Astrocyte (in vitro differentiated cells and primary cell): ENCODE measurements around the gene PPARG. TPM values are rescaled to one million over a fixed set of nuclear protein-coding genes. Genes with fewer than 3 reads are reported as not detected.

Experiments
- DNase-seq: peaks from one replicate; pipeline ENCODE4 v3.0.0-alpha.2; 2010; ENCODE audit warnings: low read depth
- FAIRE-seq: peaks from 2 replicates; lab custom pipeline; 2011; peaks lifted over from hg19 to GRCh38; lab: Jason Lieb, UNC
- H2AFZ ChIP-seq: 2 replicates; pipeline ENCODE4 v1.6.0; 2012; ENCODE audit warnings: low read depth, low read length, inconsistent platforms
- H3K27ac ChIP-seq: 2 replicates; pipeline ENCODE4 v1.5.1; 2011; ENCODE audit warnings: low read depth, low read length, inconsistent platforms
- H3K27me3 ChIP-seq: 2 replicates; pipeline ENCODE4 v1.6.0; 2011; ENCODE audit warnings: low read length, inconsistent platforms; ENCODE audit not compliant: insufficient read depth
- H3K36me3 ChIP-seq: 2 replicates; pipeline ENCODE4 v1.5.1; 2011; ENCODE audit warnings: low read length, inconsistent platforms; ENCODE audit not compliant: insufficient read depth
- H3K4me1 ChIP-seq: 2 replicates; pipeline ENCODE4 v1.5.1; 2011; ENCODE audit warnings: low read length, inconsistent platforms; ENCODE audit not compliant: insufficient read depth
- H3K4me2 ChIP-seq: 2 replicates; pipeline ENCODE4 v1.6.0; 2012; ENCODE audit warnings: low read length, inconsistent platforms
- H3K4me3 ChIP-seq: 2 replicates; pipeline ENCODE4 v1.5.1; 2011; ENCODE audit warnings: low read depth, mild to moderate bottlenecking, low read length, inconsistent platforms; ENCODE audit not compliant: insufficient read depth
- H3K79me2 ChIP-seq: 2 replicates; pipeline ENCODE4 v1.6.0; 2012; ENCODE audit warnings: mild to moderate bottlenecking, low read length, inconsistent platforms; ENCODE audit not compliant: insufficient read depth
- H3K9ac ChIP-seq: 2 replicates; pipeline ENCODE4 v1.6.0; 2012; ENCODE audit warnings: mild to moderate bottlenecking, low read length, inconsistent platforms
- H3K9me3 ChIP-seq: 2 replicates; pipeline ENCODE4 v1.5.1; 2012; ENCODE audit warnings: low read depth, mild to moderate bottlenecking, low read length, inconsistent platforms; ENCODE audit not compliant: insufficient read depth
- H4K20me1 ChIP-seq: 2 replicates; pipeline ENCODE4 v1.6.0; 2012; ENCODE audit warnings: low read length, inconsistent platforms; ENCODE audit not compliant: insufficient read depth
- H3K27ac Mint-ChIP-seq: one replicate; pipeline ENCODE4 v1.8.0; 2021; ENCODE audit warnings: mild to moderate bottlenecking, mixed read lengths; ENCODE audit not compliant: unreplicated experiment
- H3K27me3 Mint-ChIP-seq: one replicate; pipeline ENCODE4 v1.8.0; 2021; ENCODE audit warnings: low read depth, mixed read lengths; ENCODE audit not compliant: unreplicated experiment
- H3K36me3 Mint-ChIP-seq: one replicate; pipeline ENCODE4 v1.8.0; 2021; ENCODE audit warnings: low read depth, mixed read lengths; ENCODE audit not compliant: unreplicated experiment
- H3K4me1 Mint-ChIP-seq: one replicate; pipeline ENCODE4 v1.8.0; 2021; ENCODE audit warnings: low read depth, mixed read lengths; ENCODE audit not compliant: unreplicated experiment
- H3K4me3 Mint-ChIP-seq: one replicate; pipeline ENCODE4 v1.8.0; 2021; ENCODE audit warnings: mild to moderate bottlenecking, moderate library complexity, mixed read lengths; ENCODE audit not compliant: unreplicated experiment
- H3K9me3 Mint-ChIP-seq: one replicate; pipeline ENCODE4 v1.8.0; 2021; ENCODE audit warnings: mild to moderate bottlenecking, mixed read lengths; ENCODE audit not compliant: unreplicated experiment
- CTCF ChIP-seq: IDR thresholded peaks from 2 replicates; pipeline ENCODE4 v1.5.1; 2011; ENCODE audit warnings: low read depth, mild to moderate bottlenecking, inconsistent platforms, low read length, moderate library complexity; ENCODE audit not compliant: insufficient read depth
- EZH2 ChIP-seq: IDR thresholded peaks from 2 replicates; pipeline ENCODE4 v1.6.1; 2012; ENCODE audit warnings: mild to moderate bottlenecking, low read length, inconsistent platforms; ENCODE audit not compliant: insufficient read depth
- total RNA-seq: library from RNA; stranded (reverse); gene quantifications from 2 replicates; pipeline ENCODE4 v1.2.1, GENCODE V29; 2021

PPARG gene
- total RNA-seq, 1 donor from 2014 or later, result 4.4 TPM

GRCh38 chr3:12242772-12243171, 46.1 kb upstream of the PPARG start:
- DNase-seq (no peak), FAIRE-seq (no peak)
- H3K27me3 Mint-ChIP-seq, result peaks cover 3% of the 10 kb centered on the region
- H3K4me3 ChIP-seq, result no peak overlapping the region
- H3K4me1 Mint-ChIP-seq, result peaks cover 11% of the 10 kb centered on the region
- H3K9me3 ChIP-seq, result no peaks in the 10 kb centered on the region
- TF ChIP-seq CTCF, result no peak
- TF ChIP-seq EZH2, result no peak
- no peak overlapping the region for H3K4me3 Mint-ChIP-seq
- H3K9ac ChIP-seq, result no peak overlapping the region
- H3K27ac ChIP-seq, result no peak overlapping the region
- H4K20me1 ChIP-seq, result no peaks in the 10 kb centered on the region
- no peaks in the 10 kb centered on the region for H3K36me3 ChIP-seq
- H3K9me3 Mint-ChIP-seq, result peaks cover 5% of the 10 kb centered on the region
- H3K36me3 Mint-ChIP-seq, result no peaks in the 10 kb centered on the region
- H3K27ac Mint-ChIP-seq, result no peak overlapping the region
- H3K4me1 ChIP-seq, result peaks cover 9% of the 10 kb centered on the region
- H2AFZ ChIP-seq, result no peak overlapping the region
- H3K27me3 ChIP-seq, result peaks cover 11% of the 10 kb centered on the region
- H3K79me2 ChIP-seq, result no peaks in the 10 kb centered on the region
- H3K4me2 ChIP-seq, result no peak overlapping the region

- Histone ChIP-seq H3K4me3 (no peak overlapping the region), H3K27ac (no peak overlapping the region), H2AFZ (no peak overlapping the region), H3K4me1 (no peaks in the 10 kb centered on the region), H3K79me2 (no peaks in the 10 kb centered on the region), H3K9ac (no peak overlapping the region), H4K20me1 (no peaks in the 10 kb centered on the region), H3K9me3 (no peaks in the 10 kb centered on the region), H3K36me3 (no peaks in the 10 kb centered on the region), H3K27me3 (peaks cover 11% of the 10 kb centered on the region), H3K4me2 (no peak overlapping the region)
- FAIRE-seq (no peak), DNase-seq (no peak)
- Mint-ChIP-seq H3K9me3 (peaks cover 16% of the 10 kb centered on the region), H3K36me3 (peaks cover 2% of the 10 kb centered on the region), H3K4me3 (no peak overlapping the region), H3K27me3 (peaks cover 3% of the 10 kb centered on the region), H3K4me1 (no peaks in the 10 kb centered on the region), H3K27ac (no peak overlapping the region)
- no peak for TF ChIP-seq EZH2
Measured at GRCh38 chr3:12246497-12247163, 42.2 kb upstream of the PPARG start.

GRCh38 chr3:12247411-12247810, 41.5 kb upstream of the PPARG start:
- no peak overlapping the region for H3K9ac ChIP-seq
- no peaks in the 10 kb centered on the region for H3K9me3 ChIP-seq
- H3K4me3 ChIP-seq, result no peak overlapping the region
- no peak for DNase-seq
- no peaks in the 10 kb centered on the region for H3K79me2 ChIP-seq
- H4K20me1 ChIP-seq, result no peaks in the 10 kb centered on the region
- H3K4me2 ChIP-seq, result no peak overlapping the region
- no peak overlapping the region for H3K27ac Mint-ChIP-seq
- peaks cover 11% of the 10 kb centered on the region for H3K27me3 ChIP-seq
- peaks cover 3% of the 10 kb centered on the region for H3K27me3 Mint-ChIP-seq
- no peak overlapping the region for H2AFZ ChIP-seq
- H3K36me3 ChIP-seq, result no peaks in the 10 kb centered on the region
- peaks cover 2% of the 10 kb centered on the region for H3K36me3 Mint-ChIP-seq
- no peak for FAIRE-seq
- TF ChIP-seq EZH2, result no peak
- TF ChIP-seq CTCF, result no peak
- no peaks in the 10 kb centered on the region for H3K4me1 Mint-ChIP-seq
- no peak overlapping the region for H3K27ac ChIP-seq
- H3K4me3 Mint-ChIP-seq, result no peak overlapping the region
- H3K9me3 Mint-ChIP-seq, result peaks cover 16% of the 10 kb centered on the region
- no peaks in the 10 kb centered on the region for H3K4me1 ChIP-seq
